Measurements from ENCODE around the gene OR6Y1. TPM values are rescaled to one million over a fixed set of nuclear protein-coding genes. Genes with fewer than 3 reads are reported as not detected.
A peak's percentile ranks its signal among the peaks of the same experiment; 100 is the strongest.

OR6Y1 gene
- total and polyA plus RNA-seq, 2 of the 13 experiments (the other 11 are each of a cell fraction or from before 2014, with no cell fraction given), result not detected

GRCh38 chr1:158527190-158527815 lies 26.9 kb downstream of the OR6Y1 start:
- intact Hi-C loops (cut with micrococcal nuclease; ENCODE audit: unreplicated experiment), result no loop called here
- no peak overlapping the region for H3K27ac ChIP-seq (ENCODE audit: extremely low read length, insufficient read depth, low read length)
- ChIA-PET POLR2A (no interaction called here), CTCF (ENCODE audit: low intra/inter-chr PET ratio, low total read pairs) (interaction anchor here (1.4 kb wide), 1 partner anchor 323 kb away, joined by 5 read pairs; no protein-coding TSS in a partner anchor)
- H2AFZ ChIP-seq (ENCODE audit: low read length), result no peak overlapping the region
- no TSS peak for BruUV-seq (replicated peaks)
- H3K27me3 ChIP-seq (ENCODE audit: control insufficient read depth in 1 of 2, insufficient read depth in 2 of 2, low read length in 2 of 2), result no peaks in the 10 kb centered on the region
- no peaks in the 10 kb centered on the region for H4K20me1 ChIP-seq (ENCODE audit: insufficient read depth, low read length)
- H3K4me1 ChIP-seq (ENCODE audit: insufficient read depth, low read length), result no peaks in the 10 kb centered on the region
- no peaks in the 10 kb centered on the region for H3K79me2 ChIP-seq (ENCODE audit: insufficient read depth, low read length)
- H3K9me3 ChIP-seq (ENCODE audit: low read length), result no peaks in the 10 kb centered on the region
- no peak overlapping the region for H3K4me2 ChIP-seq (ENCODE audit: low read depth, low read length)
- WGBS (ENCODE audit: low lambda C conversion rate), result 0% methylated on average over 2 of the region's 2 CpGs
- peak; percentile 43 for FAIRE-seq
- in situ Hi-C loops (cut with HindIII; ENCODE audit: extremely low pct_ligation_motif_present, low pct_unique_long_range_greater_than_20kb), result no loop called here
- ATAC-seq, result peak; percentile 71
- peak; percentile 53 for DNase-seq (ENCODE audit: low spot score)
- no peaks in the 10 kb centered on the region for H3K36me3 ChIP-seq (replicated peaks in 1 of 2; ENCODE audit: control insufficient read depth in 1 of 2, insufficient read depth in 2 of 2, low read length in 2 of 2)
- H3K4me3 ChIP-seq (replicated peaks in 1 of 3; ENCODE audit: insufficient read depth in 1 of 3, low read depth in 2 of 3, low read length in 3 of 3), result no peak overlapping the region
- no peak overlapping the region for H3K9ac ChIP-seq (ENCODE audit: insufficient read depth, low read depth, low read length)
- TF ChIP-seq, protein P1, sequence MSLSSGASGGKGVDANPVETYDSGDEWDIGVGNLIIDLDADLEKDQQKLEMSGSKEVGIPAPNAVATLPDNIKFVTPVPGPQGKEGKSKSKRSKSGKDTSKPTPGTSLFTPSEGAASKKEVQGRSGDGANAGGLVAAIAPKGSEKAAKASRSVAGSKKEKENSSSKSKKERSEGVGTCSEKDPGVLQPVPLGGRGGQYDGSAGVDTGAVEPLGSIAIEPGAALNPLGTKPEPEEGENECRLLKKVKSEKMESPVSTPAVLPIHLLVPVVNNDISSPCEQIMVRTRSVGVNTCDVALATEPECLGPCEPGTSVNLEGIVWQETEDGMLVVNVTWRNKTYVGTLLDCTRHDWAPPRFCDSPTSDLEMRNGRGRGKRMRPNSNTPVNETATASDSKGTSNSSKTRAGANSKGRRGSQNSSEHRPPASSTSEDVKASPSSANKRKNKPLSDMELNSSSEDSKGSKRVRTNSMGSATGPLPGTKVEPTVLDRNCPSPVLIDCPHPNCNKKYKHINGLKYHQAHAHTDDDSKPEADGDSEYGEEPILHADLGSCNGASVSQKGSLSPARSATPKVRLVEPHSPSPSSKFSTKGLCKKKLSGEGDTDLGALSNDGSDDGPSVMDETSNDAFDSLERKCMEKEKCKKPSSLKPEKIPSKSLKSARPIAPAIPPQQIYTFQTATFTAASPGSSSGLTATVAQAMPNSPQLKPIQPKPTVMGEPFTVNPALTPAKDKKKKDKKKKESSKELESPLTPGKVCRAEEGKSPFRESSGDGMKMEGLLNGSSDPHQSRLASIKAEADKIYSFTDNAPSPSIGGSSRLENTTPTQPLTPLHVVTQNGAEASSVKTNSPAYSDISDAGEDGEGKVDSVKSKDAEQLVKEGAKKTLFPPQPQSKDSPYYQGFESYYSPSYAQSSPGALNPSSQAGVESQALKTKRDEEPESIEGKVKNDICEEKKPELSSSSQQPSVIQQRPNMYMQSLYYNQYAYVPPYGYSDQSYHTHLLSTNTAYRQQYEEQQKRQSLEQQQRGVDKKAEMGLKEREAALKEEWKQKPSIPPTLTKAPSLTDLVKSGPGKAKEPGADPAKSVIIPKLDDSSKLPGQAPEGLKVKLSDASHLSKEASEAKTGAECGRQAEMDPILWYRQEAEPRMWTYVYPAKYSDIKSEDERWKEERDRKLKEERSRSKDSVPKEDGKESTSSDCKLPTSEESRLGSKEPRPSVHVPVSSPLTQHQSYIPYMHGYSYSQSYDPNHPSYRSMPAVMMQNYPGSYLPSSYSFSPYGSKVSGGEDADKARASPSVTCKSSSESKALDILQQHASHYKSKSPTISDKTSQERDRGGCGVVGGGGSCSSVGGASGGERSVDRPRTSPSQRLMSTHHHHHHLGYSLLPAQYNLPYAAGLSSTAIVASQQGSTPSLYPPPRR (CRISPR knock-in tag; IDR thresholded peaks at IDR 0.05; ENCODE audit: borderline replicate concordance), result no peak
- TF ChIP-seq RAD21 (CRISPR knock-in tag; IDR thresholded peaks at IDR 0.05), result 0 out of 2 replicates have a peak, but pooled peaks have one; percentile 10
- TF ChIP-seq CREB1 (IDR thresholded peaks at IDR 0.05), result no peak
- TF ChIP-seq CREB1 (CRISPR knock-in tag; IDR thresholded peaks at IDR 0.05), result no peak
- TF ChIP-seq ZNF597 (CRISPR knock-in tag; IDR thresholded peaks at IDR 0.05), result no peak
- no peak for TF ChIP-seq TEAD2 (CRISPR knock-in tag; IDR thresholded peaks at IDR 0.05)
- TF ChIP-seq, protein P2, sequence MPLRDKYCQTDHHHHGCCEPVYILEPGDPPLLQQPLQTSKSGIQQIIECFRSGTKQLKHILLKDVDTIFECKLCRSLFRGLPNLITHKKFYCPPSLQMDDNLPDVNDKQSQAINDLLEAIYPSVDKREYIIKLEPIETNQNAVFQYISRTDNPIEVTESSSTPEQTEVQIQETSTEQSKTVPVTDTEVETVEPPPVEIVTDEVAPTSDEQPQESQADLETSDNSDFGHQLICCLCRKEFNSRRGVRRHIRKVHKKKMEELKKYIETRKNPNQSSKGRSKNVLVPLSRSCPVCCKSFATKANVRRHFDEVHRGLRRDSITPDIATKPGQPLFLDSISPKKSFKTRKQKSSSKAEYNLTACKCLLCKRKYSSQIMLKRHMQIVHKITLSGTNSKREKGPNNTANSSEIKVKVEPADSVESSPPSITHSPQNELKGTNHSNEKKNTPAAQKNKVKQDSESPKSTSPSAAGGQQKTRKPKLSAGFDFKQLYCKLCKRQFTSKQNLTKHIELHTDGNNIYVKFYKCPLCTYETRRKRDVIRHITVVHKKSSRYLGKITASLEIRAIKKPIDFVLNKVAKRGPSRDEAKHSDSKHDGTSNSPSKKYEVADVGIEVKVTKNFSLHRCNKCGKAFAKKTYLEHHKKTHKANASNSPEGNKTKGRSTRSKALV (CRISPR knock-in tag; IDR thresholded peaks at IDR 0.05), result no peak
- TF ChIP-seq STAG1 (CRISPR knock-in tag; IDR thresholded peaks at IDR 0.05), result peak; percentile 36
- TF ChIP-seq HOMEZ (CRISPR knock-in tag; IDR thresholded peaks at IDR 0.05; ENCODE audit: low read depth), result no peak
- TF ChIP-seq SMC3 (IDR thresholded peaks at IDR 0.05; ENCODE audit: low read length), result peak; percentile 30; the same call in 1 of the 2 replicates
- TF ChIP-seq, protein P3, sequence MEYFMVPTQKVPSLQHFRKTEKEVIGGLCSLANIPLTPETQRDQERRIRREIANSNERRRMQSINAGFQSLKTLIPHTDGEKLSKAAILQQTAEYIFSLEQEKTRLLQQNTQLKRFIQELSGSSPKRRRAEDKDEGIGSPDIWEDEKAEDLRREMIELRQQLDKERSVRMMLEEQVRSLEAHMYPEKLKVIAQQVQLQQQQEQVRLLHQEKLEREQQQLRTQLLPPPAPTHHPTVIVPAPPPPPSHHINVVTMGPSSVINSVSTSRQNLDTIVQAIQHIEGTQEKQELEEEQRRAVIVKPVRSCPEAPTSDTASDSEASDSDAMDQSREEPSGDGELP (IDR thresholded peaks at IDR 0.05; ENCODE audit: borderline replicate concordance, low read depth), result 0 out of 2 replicates have a peak, but pooled peaks have one; percentile 18
- no peak for TF ChIP-seq ZNF205 (CRISPR knock-in tag; IDR thresholded peaks at IDR 0.05)
- TF ChIP-seq ATF7-NPFF (CRISPR knock-in tag; IDR thresholded peaks at IDR 0.05; ENCODE audit: low read depth), result no peak

Data from HepG2 (cell line).